GM12865 (cell line): Measurements from ENCODE around the gene ZBTB20.

Source experiments
- DNase-seq: peaks from one replicate; pipeline ENCODE4 v3.0.0; 2010; ENCODE audit warnings: low read depth
- H3K4me3 ChIP-seq: 2 replicates; pipeline ENCODE4 v1.5.1; 2011; ENCODE audit warnings: mild to moderate bottlenecking, low read depth, low read length, control low read depth
- TF ChIP-seq, protein P1 (sequence below): IDR thresholded peaks from 2 replicates; pipeline ENCODE4 v1.5.1; 2011; ENCODE audit warnings: low read length, control low read depth, low read depth, inconsistent platforms; ENCODE audit not compliant: insufficient read depth; ENCODE audit errors: missing control alignments

The ZBTB20 gene

DNA sequence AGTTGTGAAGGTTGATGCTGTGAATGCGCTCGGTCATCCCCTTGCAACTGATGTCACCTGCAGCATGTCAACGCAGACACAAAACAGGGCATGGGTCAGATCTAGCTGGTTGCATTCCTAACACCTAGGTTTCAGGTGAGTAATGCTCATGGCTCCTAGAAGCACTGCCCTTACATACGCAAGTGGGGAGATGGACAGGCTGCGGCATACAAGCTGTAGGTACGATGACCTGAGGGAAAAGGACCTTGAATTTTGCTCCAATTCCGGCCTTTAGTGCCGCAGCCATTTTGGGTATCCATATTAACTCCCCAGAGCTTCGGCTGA is 795.3 kb downstream of the ZBTB20 start:
- DNase-seq, result no peak
- TF ChIP-seq, protein P1, sequence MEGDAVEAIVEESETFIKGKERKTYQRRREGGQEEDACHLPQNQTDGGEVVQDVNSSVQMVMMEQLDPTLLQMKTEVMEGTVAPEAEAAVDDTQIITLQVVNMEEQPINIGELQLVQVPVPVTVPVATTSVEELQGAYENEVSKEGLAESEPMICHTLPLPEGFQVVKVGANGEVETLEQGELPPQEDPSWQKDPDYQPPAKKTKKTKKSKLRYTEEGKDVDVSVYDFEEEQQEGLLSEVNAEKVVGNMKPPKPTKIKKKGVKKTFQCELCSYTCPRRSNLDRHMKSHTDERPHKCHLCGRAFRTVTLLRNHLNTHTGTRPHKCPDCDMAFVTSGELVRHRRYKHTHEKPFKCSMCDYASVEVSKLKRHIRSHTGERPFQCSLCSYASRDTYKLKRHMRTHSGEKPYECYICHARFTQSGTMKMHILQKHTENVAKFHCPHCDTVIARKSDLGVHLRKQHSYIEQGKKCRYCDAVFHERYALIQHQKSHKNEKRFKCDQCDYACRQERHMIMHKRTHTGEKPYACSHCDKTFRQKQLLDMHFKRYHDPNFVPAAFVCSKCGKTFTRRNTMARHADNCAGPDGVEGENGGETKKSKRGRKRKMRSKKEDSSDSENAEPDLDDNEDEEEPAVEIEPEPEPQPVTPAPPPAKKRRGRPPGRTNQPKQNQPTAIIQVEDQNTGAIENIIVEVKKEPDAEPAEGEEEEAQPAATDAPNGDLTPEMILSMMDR, result no peak
- no peak overlapping the region for H3K4me3 ChIP-seq

GRCh38 chr3:114351123-114351821 is 795.8 kb downstream of the ZBTB20 start:
- no peak overlapping the region for H3K4me3 ChIP-seq
- TF ChIP-seq, protein P1, result no peak
- no peak for DNase-seq

GRCh38 chr3:114350690-114351089 is 796.4 kb downstream of the ZBTB20 start:
- TF ChIP-seq, protein P1, result no peak
- no peak for DNase-seq
- H3K4me3 ChIP-seq, result no peak overlapping the region

GRCh38 chr3:114350271-114350670 is 796.8 kb downstream of the ZBTB20 start:
- TF ChIP-seq, protein P1, result no peak
- no peak for DNase-seq
- no peak overlapping the region for H3K4me3 ChIP-seq

DNA sequence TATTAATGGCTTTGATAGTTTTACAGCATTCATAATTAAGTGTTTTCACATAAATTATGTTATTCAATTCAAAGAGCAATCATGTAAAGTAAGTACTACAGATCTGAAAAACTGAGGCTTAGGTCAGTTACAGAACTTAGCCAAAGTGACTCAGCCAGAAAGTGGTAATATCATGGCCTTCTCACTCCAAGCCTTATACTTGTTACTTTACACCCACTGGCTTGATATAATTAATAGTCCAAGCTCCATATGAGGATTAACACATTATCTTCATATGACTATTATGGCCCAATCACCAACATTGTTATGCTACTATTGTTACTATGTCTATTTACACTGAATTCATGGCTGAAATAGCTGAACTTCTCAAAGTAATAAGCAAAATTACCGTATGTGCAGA is 802.6 kb downstream of the ZBTB20 start:
- no peak for DNase-seq
- TF ChIP-seq, protein P1, result no peak

DNA sequence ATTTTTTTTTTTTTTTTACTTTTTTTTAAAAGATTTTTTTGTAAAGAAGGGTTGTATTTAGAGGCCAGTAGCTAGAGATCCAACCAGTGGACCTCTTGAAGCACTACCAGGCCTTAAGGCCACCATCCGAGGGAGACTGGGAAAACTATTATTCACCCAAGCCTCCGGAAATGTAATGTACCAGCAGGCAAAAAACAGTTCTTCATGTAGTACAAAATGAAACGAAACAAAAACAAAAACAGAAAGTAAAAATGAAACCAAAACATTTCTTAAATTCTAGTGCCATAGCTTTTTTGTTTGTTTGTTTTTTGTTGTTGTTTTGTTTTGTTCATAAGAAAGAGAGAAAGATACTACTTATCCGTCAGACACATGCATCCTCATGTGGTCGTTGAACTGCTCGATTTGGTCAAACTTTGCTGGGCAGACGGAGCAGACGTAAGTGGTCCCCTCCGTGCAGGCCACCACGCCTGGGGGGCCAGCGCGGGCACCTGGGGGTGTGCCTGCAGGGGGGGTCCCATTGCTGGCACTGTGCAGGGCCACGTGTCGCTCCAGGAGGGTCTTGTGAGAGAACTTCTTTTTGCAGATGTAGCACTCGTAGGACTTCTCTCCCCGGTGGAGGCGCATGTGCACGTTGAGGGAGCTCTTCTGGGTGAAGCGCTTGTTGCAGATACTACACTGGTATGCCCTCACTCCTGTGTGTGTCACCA is 808.3 kb downstream of the ZBTB20 start:
- no peak for DNase-seq
- no peak overlapping the region for H3K4me3 ChIP-seq
- TF ChIP-seq, protein P1, result no peak

More for the DNA sequence above, 802.6 kb downstream of the ZBTB20 start:
- no peak overlapping the region for H3K4me3 ChIP-seq
